Stomach (tissue), 4 donors: ENCODE results near the gene RFTN1.

Source experiments
- EP300 ChIP-seq: sonication (generic); formaldehyde crosslinking; IDR thresholded peaks from one replicate; pipeline ENCODE4 v1.6.1; 2017; ENCODE audit warnings: antibody characterized with exemption
- POLR2A ChIP-seq, 4 donors: fragments of 450-650 bp; IDR thresholded peaks; one replicate each; pipeline ENCODE4 v1.6.1; 2016; ENCODE audit warnings: antibody characterized with exemption in 4 of 4, control low read depth in 2 of 4, mild to moderate bottlenecking in 1 of 4, moderate library complexity in 1 of 4
- TF ChIP-seq, protein P1 (sequence below), 7 experiments: fragments of 450-650 bp in 4 of 7; fragments of 200-600 bp in 3 of 7; sonication (generic) in 3 of 7; IDR thresholded peaks; one replicate each; pipeline ENCODE4 v1.5.1; 2016 to 2019; ENCODE audit warnings: antibody characterized with exemption in 7 of 7, control low read depth in 2 of 7, mild to moderate bottlenecking in 1 of 7

DNA sequence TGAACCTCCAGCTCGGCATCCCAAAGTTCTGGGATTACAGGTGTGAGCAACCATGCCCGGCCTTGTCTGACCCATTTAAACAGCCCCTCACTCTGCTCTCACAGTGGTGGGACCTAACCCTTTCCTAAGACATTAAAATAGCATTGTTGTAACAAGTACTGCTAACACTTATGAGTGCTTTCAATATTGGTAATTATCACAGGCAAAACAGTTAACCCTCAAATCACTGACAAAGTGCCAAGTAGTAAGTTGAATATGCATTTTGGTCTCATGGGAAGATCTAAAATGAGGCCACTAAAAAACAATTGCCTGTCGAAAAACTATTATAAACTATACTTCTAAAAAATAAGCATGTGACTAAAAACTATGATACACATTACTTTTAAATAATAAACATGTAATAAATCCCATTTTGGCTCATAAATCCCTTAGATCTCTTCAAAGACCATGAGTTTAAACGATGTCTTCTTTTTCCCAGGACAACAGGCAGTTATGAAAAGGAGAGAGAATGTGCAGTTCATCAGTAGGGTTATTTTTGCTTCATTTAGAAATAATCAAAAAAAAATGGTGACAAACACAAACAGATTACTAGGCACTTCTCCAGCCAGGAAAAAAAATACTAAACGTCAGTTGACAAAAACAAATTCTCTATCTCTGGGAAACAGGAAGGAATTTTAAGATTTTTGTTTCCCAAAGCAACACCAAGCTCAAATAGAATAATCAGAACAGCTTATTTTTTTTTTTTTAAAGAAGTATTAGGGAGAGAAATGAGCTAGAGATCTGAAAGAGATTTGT is 95.4 kb downstream of the RFTN1 start:
- TF ChIP-seq POLR2A (IDR thresholded peaks at IDR 0.05), result no peak
- TF ChIP-seq, protein P1, sequence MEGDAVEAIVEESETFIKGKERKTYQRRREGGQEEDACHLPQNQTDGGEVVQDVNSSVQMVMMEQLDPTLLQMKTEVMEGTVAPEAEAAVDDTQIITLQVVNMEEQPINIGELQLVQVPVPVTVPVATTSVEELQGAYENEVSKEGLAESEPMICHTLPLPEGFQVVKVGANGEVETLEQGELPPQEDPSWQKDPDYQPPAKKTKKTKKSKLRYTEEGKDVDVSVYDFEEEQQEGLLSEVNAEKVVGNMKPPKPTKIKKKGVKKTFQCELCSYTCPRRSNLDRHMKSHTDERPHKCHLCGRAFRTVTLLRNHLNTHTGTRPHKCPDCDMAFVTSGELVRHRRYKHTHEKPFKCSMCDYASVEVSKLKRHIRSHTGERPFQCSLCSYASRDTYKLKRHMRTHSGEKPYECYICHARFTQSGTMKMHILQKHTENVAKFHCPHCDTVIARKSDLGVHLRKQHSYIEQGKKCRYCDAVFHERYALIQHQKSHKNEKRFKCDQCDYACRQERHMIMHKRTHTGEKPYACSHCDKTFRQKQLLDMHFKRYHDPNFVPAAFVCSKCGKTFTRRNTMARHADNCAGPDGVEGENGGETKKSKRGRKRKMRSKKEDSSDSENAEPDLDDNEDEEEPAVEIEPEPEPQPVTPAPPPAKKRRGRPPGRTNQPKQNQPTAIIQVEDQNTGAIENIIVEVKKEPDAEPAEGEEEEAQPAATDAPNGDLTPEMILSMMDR (IDR thresholded peaks at IDR 0.05), result no peak
- TF ChIP-seq EP300, result no peak
